ENCODE measurements around the gene ACTR1A. TPM values are rescaled to one million over a fixed set of nuclear protein-coding genes. Genes with fewer than 3 reads are reported as not detected.

Gene ACTR1A
- total RNA-seq, 1 experiment from 2014 or later = 82.1 TPM

GRCh38 chr10:102444851-102445250 lies 57.7 kb downstream of the ACTR1A start:
- H3K14ac ChIP-seq (ENCODE audit: insufficient read depth, low read length) = no peak overlapping the region
- H3K79me1 ChIP-seq (ENCODE audit: insufficient read depth, low read depth, low read length, poor library complexity, severe bottlenecking) = no peaks in the 10 kb centered on the region

More at GRCh38 chr10:102444851-102445250, 57.7 kb downstream of the ACTR1A start:
- no peak overlapping the region for H2AFZ ChIP-seq (ENCODE audit: low read length)
- H3K4me2 ChIP-seq (ENCODE audit: insufficient read depth, insufficient read length, low read length) = no peak overlapping the region
- no peaks in the 10 kb centered on the region for H4K20me1 ChIP-seq (ENCODE audit: control insufficient read depth, insufficient read depth, insufficient read length)
- peaks cover 3% of the 10 kb centered on the region; the same call in 1 of the 2 replicates for H3K4me1 ChIP-seq (ENCODE audit: insufficient read depth, low read length)
- no peaks in the 10 kb centered on the region for H3K27me3 ChIP-seq (ENCODE audit: insufficient read depth, low read length)
- no peak overlapping the region for H4K91ac ChIP-seq (ENCODE audit: insufficient read length, low read depth, low read length)
- Mint-ChIP-seq H3K9me3 (no peaks in the 10 kb centered on the region; a peak in 1 of 5 replicates), H3K4me1 (peaks cover 7% of the 10 kb centered on the region in 2 experiments), H3K27ac (no peak overlapping the region), H3K4me3 (no peak overlapping the region), H3K36me3 (ENCODE audit: insufficient read depth in 1 of 3, low read depth in 3 of 3) (no peaks in the 10 kb centered on the region; a peak in 1 of 7 replicates), H3K27me3 (ENCODE audit: low read depth) (peaks cover 26% of the 10 kb centered on the region)
- no peak overlapping the region for H3K23ac ChIP-seq (ENCODE audit: insufficient read length, low read depth, low read length)
- H4K8ac ChIP-seq (replicated peaks; ENCODE audit: insufficient read length, low read depth, low read length) = no peak overlapping the region
- no peak overlapping the region for H3K56ac ChIP-seq (ENCODE audit: insufficient read length, low read depth, low read length)
- no peak overlapping the region for H2BK12ac ChIP-seq (ENCODE audit: insufficient read length, low read depth, low read length)
- H2BK20ac ChIP-seq (ENCODE audit: low read depth, low read length, poor library complexity, severe bottlenecking) = no peak overlapping the region
- no peak overlapping the region for H3K18ac ChIP-seq (ENCODE audit: insufficient read length, low read depth, low read length)
- no peak overlapping the region for H3K4ac ChIP-seq (ENCODE audit: low read depth, low read length)
- no peak overlapping the region for H4K5ac ChIP-seq (ENCODE audit: insufficient read length, low read depth, low read length)
- peaks cover 2% of the 10 kb centered on the region for H3K23me2 ChIP-seq (ENCODE audit: insufficient read length, low read depth, low read length, poor library complexity, severe bottlenecking)
- no peaks in the 10 kb centered on the region for H3K9me3 ChIP-seq (ENCODE audit: control insufficient read depth, low read depth, low read length)
- no peak overlapping the region for H3T11ph ChIP-seq (ENCODE audit: low read length)
- H3K9ac ChIP-seq (ENCODE audit: extremely low read depth, insufficient read length, low read length) = no peak overlapping the region
- H2BK120ac ChIP-seq (ENCODE audit: low read depth, low read length, poor library complexity, severe bottlenecking) = no peak overlapping the region
- no peak for TF ChIP-seq CTCF (conservative IDR thresholded peaks at IDR 0.05)
- no peak overlapping the region for H2BK5ac ChIP-seq (ENCODE audit: insufficient read length, low read length)
- H2AK5ac ChIP-seq (ENCODE audit: insufficient read length, low read length) = no peak overlapping the region
- H2BK15ac ChIP-seq (ENCODE audit: low read depth, low read length) = no peak overlapping the region
- H3K27ac ChIP-seq (ENCODE audit: insufficient read length, low read depth, low read length) = no peak overlapping the region
- WGBS (ENCODE audit: extremely low coverage, insufficient read length, low lambda C conversion rate) = no CpG with 5 or more reads among the region's 2 CpGs
- no peak for DNase-seq
- no peaks in the 10 kb centered on the region for H3K79me2 ChIP-seq (ENCODE audit: insufficient read depth, low read length)

Measured in H9 (cell line).